K562 (cell line): Measurements from ENCODE around the gene OR8B3. TPM values are rescaled to one million over a fixed set of nuclear protein-coding genes. Genes with fewer than 3 reads are reported as not detected.
A peak's percentile ranks its signal among the peaks of the same experiment; 100 is the strongest.

Source experiments
- ARID1B ChIP-seq: fragments of 450-650 bp; IDR thresholded peaks from 2 replicates; pipeline ENCODE4 v1.6.1; 2016; ENCODE audit warnings: antibody characterized with exemption, mild to moderate bottlenecking, inconsistent platforms
- C11orf30 ChIP-seq: fragments of 450-650 bp; IDR thresholded peaks from 2 replicates; pipeline ENCODE4 v1.6.1; 2016; ENCODE audit warnings: low read depth, mild to moderate bottlenecking
- CBFA2T3 ChIP-seq: fragments of 450-650 bp; IDR thresholded peaks from 2 replicates; pipeline ENCODE4 v1.6.1; 2017
- CXXC5 ChIP-seq: fragments of 250-450 bp; sonication (Bioruptor Pico); IDR thresholded peaks from 2 replicates; pipeline ENCODE4 v1.8.0; 2022; ENCODE audit warnings: inconsistent platforms, mild to moderate bottlenecking, moderate library complexity
- DIDO1 ChIP-seq: fragments of 450-650 bp; IDR thresholded peaks from 2 replicates; pipeline ENCODE4 v1.6.1; 2016; ENCODE audit warnings: low read depth, missing biosample characterization, missing genetic modification characterization
- DMBX1 ChIP-seq: fragments of 250-450 bp; sonication (Bioruptor Pico); IDR thresholded peaks from 2 replicates; pipeline ENCODE4 v1.8.0; 2022; ENCODE audit warnings: inconsistent platforms, mild to moderate bottlenecking, moderate library complexity, borderline replicate concordance
- EHMT2 ChIP-seq: fragments of 450-650 bp; IDR thresholded peaks from 2 replicates; pipeline ENCODE4 v1.6.1; 2018; ENCODE audit warnings: antibody characterized with exemption
- ELK3 ChIP-seq: fragments of 450-650 bp; formaldehyde crosslinking; IDR thresholded peaks from 2 replicates; pipeline ENCODE4 v1.4.0; 2020; ENCODE audit warnings: mild to moderate bottlenecking
- ESRRA ChIP-seq: fragments of 450-650 bp; IDR thresholded peaks from 2 replicates; pipeline ENCODE4 v1.6.1; 2014; ENCODE audit warnings: low read depth, mild to moderate bottlenecking, moderate library complexity, borderline replicate concordance
- FOSL1 ChIP-seq: fragments of 200-800 bp; sonication (Bioruptor generic); conservative IDR thresholded peaks from 2 replicates; pipeline ENCODE4 v1.6.1; 2016; ENCODE audit warnings: missing genetic modification characterization, missing compliant biosample characterization
- LEF1 ChIP-seq: fragments of 450-650 bp; IDR thresholded peaks from 2 replicates; pipeline ENCODE4 v1.6.1; 2016; ENCODE audit warnings: mild to moderate bottlenecking
- MAFG ChIP-seq: fragments of 450-650 bp; conservative IDR thresholded peaks from 2 replicates; pipeline ENCODE4 v1.6.1; 2016; ENCODE audit warnings: missing genetic modification characterization, missing compliant biosample characterization
- NFE2 ChIP-seq: IDR thresholded peaks from 2 replicates; pipeline ENCODE4 v1.6.1; 2014; ENCODE audit warnings: antibody characterized with exemption, low read depth
- NFE2L1 ChIP-seq: fragments of 450-650 bp; IDR thresholded peaks from 2 replicates; pipeline ENCODE4 v1.6.1; 2016; ENCODE audit warnings: missing genetic modification characterization, low read depth, mild to moderate bottlenecking, missing compliant biosample characterization, moderate library complexity, borderline replicate concordance
- PML ChIP-seq: IDR thresholded peaks from 2 replicates; pipeline ENCODE4 v1.6.1; 2012; ENCODE audit warnings: low read length, inconsistent platforms
- SLC30A9 ChIP-seq: fragments of 250-450 bp; sonication (Bioruptor Pico); IDR thresholded peaks from 2 replicates; pipeline ENCODE4 v1.8.0; 2022; ENCODE audit warnings: mild to moderate bottlenecking, moderate library complexity
- SMAD4 ChIP-seq: fragments of 250-450 bp; sonication (Bioruptor Pico); conservative IDR thresholded peaks from 2 replicates; pipeline ENCODE4 v1.8.0; 2021; ENCODE audit warnings: inconsistent platforms, mild to moderate bottlenecking, moderate library complexity
- SOX6 ChIP-seq: fragments of 450-650 bp; IDR thresholded peaks from 2 replicates; pipeline ENCODE4 v1.6.1; 2014; ENCODE audit warnings: mild to moderate bottlenecking
- SRSF9 ChIP-seq: fragments of 200-400 bp; formaldehyde crosslinking; IDR thresholded peaks from 2 replicates; pipeline ENCODE4 v1.6.1; 2017; ENCODE audit warnings: low read depth, low read length, borderline replicate concordance
- TCF3 ChIP-seq: sonication (generic); formaldehyde crosslinking; IDR thresholded peaks from 2 replicates; pipeline ENCODE4 v1.4.0; 2020; ENCODE audit warnings: mild to moderate bottlenecking, missing genetic modification reagents
- TCF7L2 ChIP-seq: fragments of 150-350 bp; IDR thresholded peaks from 2 replicates; pipeline ENCODE4 v1.6.1; 2016; ENCODE audit warnings: low read depth, mild to moderate bottlenecking, low read length, moderate library complexity
- ZC3H4 ChIP-seq: sonication (generic); formaldehyde crosslinking; IDR thresholded peaks from 2 replicates; pipeline ENCODE4 v1.9.0; 2021; ENCODE audit warnings: missing genetic modification reagents, borderline replicate concordance
- polyA plus RNA-seq, 8 experiments: library from polyadenylated mRNA; depleted of rRNA in 4 of 8; stranded (reverse) in 5 of 8; unstranded in 3 of 8; fragments of >200 nt; fragmentation: Nextera tagmentation in 2 of 8; fragmentation: Illumina TruSeq in 1 of 8; extraction: Ambion mirVana in 2 of 8; extraction: Trizol in 1 of 8; gene quantifications; 2 replicates each; pipeline versions ENCODE4 v1.2.1 to v1.2.3, GENCODE V29; 2011 to 2014; ENCODE audit warnings: inconsistent platforms in 1 of 8, missing spikeins in 1 of 8
- total RNA-seq, 7 experiments: library from RNA; depleted of rRNA in 6 of 7; stranded (reverse); fragments of >200 nt in 6 of 7; fragmentation: Illumina TruSeq in 2 of 7; extraction: Trizol in 2 of 7; gene quantifications; 2 replicates each; pipeline versions ENCODE4 v1.2.1 to v1.2.3, GENCODE V29; 2011 to 2021; ENCODE audit warnings: low replicate concordance in 1 of 7
- TF ChIP-seq, protein P1 (sequence below): sonication (generic); formaldehyde crosslinking; IDR thresholded peaks from 2 replicates; pipeline ENCODE4 v1.9.0; 2022; ENCODE audit warnings: mild to moderate bottlenecking, missing genetic modification reagents
- TF ChIP-seq, protein P2 (sequence below): sonication (generic); formaldehyde crosslinking; IDR thresholded peaks from 2 replicates; pipeline ENCODE4 v1.8.1; 2023; ENCODE audit warnings: mild to moderate bottlenecking, missing genetic modification reagents
- TF ChIP-seq, protein P3 (sequence below): fragments of 150-350 bp; conservative IDR thresholded peaks from 2 replicates; pipeline ENCODE4 v1.6.1; 2014; ENCODE audit warnings: low read length

The OR8B3 gene
- total and polyA plus RNA-seq, 9 of the 15 experiments (the other 6 are each of a cell fraction or from before 2014, with no cell fraction given): 0.13 TPM; not detected in 8

DNA sequence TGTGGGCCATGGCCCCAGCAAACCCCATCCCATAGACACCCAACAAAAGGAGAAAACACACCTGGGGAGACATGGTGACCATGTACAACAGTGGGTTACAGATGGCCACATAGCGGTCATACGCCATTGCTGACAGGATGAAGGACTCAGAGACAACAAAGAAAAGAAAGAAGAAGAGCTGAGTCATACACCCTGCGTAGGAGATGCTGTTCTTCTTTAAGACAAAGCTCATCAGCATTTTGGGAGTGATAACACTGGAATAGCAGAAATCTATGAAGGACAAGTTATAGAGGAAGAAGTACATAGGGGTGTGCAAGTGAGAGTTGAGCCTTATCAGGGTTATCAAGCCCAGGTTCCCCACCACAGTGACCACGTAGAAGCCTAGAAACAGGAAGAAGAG is 41.8 kb upstream of the OR8B3 start (continued):
- TF ChIP-seq ELK3 (CRISPR knock-in tag) (no peak), SRSF9 (no peak), MAFG (tag) (peak; percentile 95), TCF7L2 (no peak), ESRRA (peak; percentile 54; the same call in 1 of the 2 replicates), ARID1B (peak; percentile 44; the same call in 1 of the 2 replicates), DIDO1 (no peak), CXXC5 (CRISPR knock-in tag) (0 out of 2 replicates have a peak, but pooled peaks have one; percentile 18), FOSL1 (peak; percentile 68), PML (no peak), C11orf30 (peak; percentile 89), NFE2L1 (tag) (peak; percentile 77), NFE2 (peak; percentile 93), CBFA2T3 (peak; percentile 47), EHMT2 (0 out of 2 replicates have a peak, but pooled peaks have one; percentile 19), SMAD4 (CRISPR knock-in tag) (no peak), SLC30A9 (CRISPR knock-in tag) (no peak), LEF1 (no peak), TCF3 (CRISPR knock-in tag) (peak; percentile 36), ZC3H4 (CRISPR knock-in tag) (no peak), SOX6 (peak; percentile 92), DMBX1 (no peak)
- TF ChIP-seq, protein P1, sequence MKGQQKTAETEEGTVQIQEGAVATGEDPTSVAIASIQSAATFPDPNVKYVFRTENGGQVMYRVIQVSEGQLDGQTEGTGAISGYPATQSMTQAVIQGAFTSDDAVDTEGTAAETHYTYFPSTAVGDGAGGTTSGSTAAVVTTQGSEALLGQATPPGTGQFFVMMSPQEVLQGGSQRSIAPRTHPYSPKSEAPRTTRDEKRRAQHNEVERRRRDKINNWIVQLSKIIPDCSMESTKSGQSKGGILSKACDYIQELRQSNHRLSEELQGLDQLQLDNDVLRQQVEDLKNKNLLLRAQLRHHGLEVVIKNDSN (CRISPR knock-in tag): no peak
- TF ChIP-seq, protein P2, sequence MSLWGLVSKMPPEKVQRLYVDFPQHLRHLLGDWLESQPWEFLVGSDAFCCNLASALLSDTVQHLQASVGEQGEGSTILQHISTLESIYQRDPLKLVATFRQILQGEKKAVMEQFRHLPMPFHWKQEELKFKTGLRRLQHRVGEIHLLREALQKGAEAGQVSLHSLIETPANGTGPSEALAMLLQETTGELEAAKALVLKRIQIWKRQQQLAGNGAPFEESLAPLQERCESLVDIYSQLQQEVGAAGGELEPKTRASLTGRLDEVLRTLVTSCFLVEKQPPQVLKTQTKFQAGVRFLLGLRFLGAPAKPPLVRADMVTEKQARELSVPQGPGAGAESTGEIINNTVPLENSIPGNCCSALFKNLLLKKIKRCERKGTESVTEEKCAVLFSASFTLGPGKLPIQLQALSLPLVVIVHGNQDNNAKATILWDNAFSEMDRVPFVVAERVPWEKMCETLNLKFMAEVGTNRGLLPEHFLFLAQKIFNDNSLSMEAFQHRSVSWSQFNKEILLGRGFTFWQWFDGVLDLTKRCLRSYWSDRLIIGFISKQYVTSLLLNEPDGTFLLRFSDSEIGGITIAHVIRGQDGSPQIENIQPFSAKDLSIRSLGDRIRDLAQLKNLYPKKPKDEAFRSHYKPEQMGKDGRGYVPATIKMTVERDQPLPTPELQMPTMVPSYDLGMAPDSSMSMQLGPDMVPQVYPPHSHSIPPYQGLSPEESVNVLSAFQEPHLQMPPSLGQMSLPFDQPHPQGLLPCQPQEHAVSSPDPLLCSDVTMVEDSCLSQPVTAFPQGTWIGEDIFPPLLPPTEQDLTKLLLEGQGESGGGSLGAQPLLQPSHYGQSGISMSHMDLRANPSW (CRISPR knock-in tag): no peak
- TF ChIP-seq, protein P3, sequence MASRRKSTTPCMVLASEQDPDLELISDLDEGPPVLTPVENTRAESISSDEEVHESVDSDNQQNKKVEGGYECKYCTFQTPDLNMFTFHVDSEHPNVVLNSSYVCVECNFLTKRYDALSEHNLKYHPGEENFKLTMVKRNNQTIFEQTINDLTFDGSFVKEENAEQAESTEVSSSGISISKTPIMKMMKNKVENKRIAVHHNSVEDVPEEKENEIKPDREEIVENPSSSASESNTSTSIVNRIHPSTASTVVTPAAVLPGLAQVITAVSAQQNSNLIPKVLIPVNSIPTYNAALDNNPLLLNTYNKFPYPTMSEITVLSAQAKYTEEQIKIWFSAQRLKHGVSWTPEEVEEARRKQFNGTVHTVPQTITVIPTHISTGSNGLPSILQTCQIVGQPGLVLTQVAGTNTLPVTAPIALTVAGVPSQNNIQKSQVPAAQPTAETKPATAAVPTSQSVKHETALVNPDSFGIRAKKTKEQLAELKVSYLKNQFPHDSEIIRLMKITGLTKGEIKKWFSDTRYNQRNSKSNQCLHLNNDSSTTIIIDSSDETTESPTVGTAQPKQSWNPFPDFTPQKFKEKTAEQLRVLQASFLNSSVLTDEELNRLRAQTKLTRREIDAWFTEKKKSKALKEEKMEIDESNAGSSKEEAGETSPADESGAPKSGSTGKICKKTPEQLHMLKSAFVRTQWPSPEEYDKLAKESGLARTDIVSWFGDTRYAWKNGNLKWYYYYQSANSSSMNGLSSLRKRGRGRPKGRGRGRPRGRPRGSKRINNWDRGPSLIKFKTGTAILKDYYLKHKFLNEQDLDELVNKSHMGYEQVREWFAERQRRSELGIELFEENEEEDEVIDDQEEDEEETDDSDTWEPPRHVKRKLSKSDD: no peak
